PC-9 (cell line): ENCODE measurements around the gene PDZK1IP1. TPM values are rescaled to one million over a fixed set of nuclear protein-coding genes. Genes with fewer than 3 reads are reported as not detected.

ENCODE experiments used
- Bru-seq: library from RNA; stranded (reverse); fragments of 400-500 nt; gene quantifications from one replicate; lab custom pipeline; 2021; lab: Mats Ljungman, UMichigan
- BruChase-seq, 2 experiments: library from RNA; stranded (reverse); fragments of 400-500 nt; gene quantifications; one replicate each; lab custom pipeline; 2021; lab: Mats Ljungman, UMichigan
- BruUV-seq: library from RNA; stranded (reverse); fragments of 400-500 nt; replicated peaks from 2 replicates; lab custom pipeline; 2021; lab: Mats Ljungman, UMichigan
- CTCF ChIA-PET: fragments of 300-600 bp; sonication (Branson Sonifier 250); formaldehyde crosslinking; loops from one replicate; lab custom pipeline; 2022; ENCODE audit warnings: antibody characterized with exemption; lab: Charles Lee
- POLR2A ChIA-PET: fragments of 300-600 bp; sonication (Branson Sonifier 250); formaldehyde crosslinking; loops from one replicate; lab custom pipeline; 2022; ENCODE audit warnings: antibody characterized with exemption; ENCODE audit not compliant: unreplicated experiment; lab: Charles Lee
- DNase-seq, 2 experiments: peaks; one replicate each; pipeline versions ENCODE4 v3.0.0 to v3.0.0-alpha.2; 2015 to 2022; ENCODE audit warnings: mixed read lengths in 1 of 2
- H2AFZ ChIP-seq: fragments of 200-600 bp; sonication (generic); 2 replicates; pipeline ENCODE4 v1.8.1; 2017; ENCODE audit warnings: antibody characterized with exemption
- H3F3A ChIP-seq: fragments of 200-600 bp; sonication (generic); 2 replicates; pipeline ENCODE4 v1.8.1; 2017; ENCODE audit warnings: antibody characterized with exemption, mild to moderate bottlenecking, low read depth; ENCODE audit not compliant: insufficient read depth
- H3K27ac ChIP-seq: fragments of 200-600 bp; sonication (generic); 2 replicates; pipeline ENCODE4 v1.6.1; 2016; ENCODE audit warnings: mixed run types
- H3K27me3 ChIP-seq: fragments of 200-600 bp; sonication (generic); 2 replicates; pipeline ENCODE4 v1.6.1; 2016; ENCODE audit warnings: low read depth, mixed run types; ENCODE audit not compliant: insufficient read depth
- H3K36me3 ChIP-seq: fragments of 200-600 bp; sonication (generic); 2 replicates; pipeline ENCODE4 v1.6.1; 2016; ENCODE audit warnings: low read depth, mixed run types
- H3K4me1 ChIP-seq: fragments of 200-600 bp; sonication (generic); replicated peaks from 2 replicates; pipeline ENCODE4 v1.6.1; 2016; ENCODE audit warnings: mixed run types; ENCODE audit not compliant: insufficient read depth
- H3K4me2 ChIP-seq: fragments of 200-600 bp; sonication (generic); 2 replicates; pipeline ENCODE4 v1.6.1; 2017; ENCODE audit warnings: mixed run types
- H3K4me3 ChIP-seq: fragments of 200-600 bp; sonication (generic); 2 replicates; pipeline ENCODE4 v1.6.1; 2016; ENCODE audit warnings: mixed run types
- H3K79me2 ChIP-seq: fragments of 200-600 bp; sonication (generic); 2 replicates; pipeline ENCODE4 v1.6.1; 2017; ENCODE audit warnings: low read depth, mixed run types
- H3K9me2 ChIP-seq: fragments of 200-600 bp; sonication (generic); 2 replicates; pipeline ENCODE4 v1.8.1; 2017; ENCODE audit warnings: mild to moderate bottlenecking; ENCODE audit not compliant: insufficient read depth
- H3K9me3 ChIP-seq: fragments of 200-600 bp; sonication (generic); 2 replicates; pipeline ENCODE4 v1.8.1; 2016; ENCODE audit warnings: low read depth; ENCODE audit not compliant: insufficient read depth
- H4K20me1 ChIP-seq: fragments of 200-600 bp; sonication (generic); 2 replicates; pipeline ENCODE4 v1.8.1; 2017; ENCODE audit not compliant: insufficient read depth
- EZH2 ChIP-seq: fragments of 200-600 bp; sonication (generic); IDR thresholded peaks from 2 replicates; pipeline ENCODE4 v1.8.0; 2017; ENCODE audit warnings: antibody characterized with exemption, low read depth
- intact Hi-C: fragments of 100-400 bp; cut with micrococcal nuclease; formaldehyde crosslinking; loops from one replicate; pipeline ENCODE4 v1.10.0; 2022; ENCODE audit not compliant: unreplicated experiment
- long read RNA-seq: library from polyadenylated mRNA; stranded (forward); transcript quantifications from one replicate; pipeline ENCODE4 v2.0.0, GENCODE V29; 2022
- total RNA-seq: library from RNA; stranded (reverse); gene quantifications from 2 replicates; pipeline ENCODE4 v1.2.3, GENCODE V29; 2021
- TF ChIP-seq, protein P1 (sequence below): fragments of 200-600 bp; sonication (generic); conservative IDR thresholded peaks from 2 replicates; pipeline ENCODE4 v1.6.1; 2017; ENCODE audit warnings: mixed run types, antibody characterized with exemption, mild to moderate bottlenecking, moderate library complexity

Gene PDZK1IP1, protein sequence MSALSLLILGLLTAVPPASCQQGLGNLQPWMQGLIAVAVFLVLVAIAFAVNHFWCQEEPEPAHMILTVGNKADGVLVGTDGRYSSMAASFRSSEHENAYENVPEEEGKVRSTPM
- total RNA-seq (6.2 and 8.5 TPM in 2 replicates), Bru-seq, nascent RNA (percentile 17 among the genes with signal in this experiment), BruChase-seq, experiment 1, labeled RNA remaining after a 2-hour chase (percentile 29 among the genes with signal in this experiment), BruChase-seq, experiment 2, labeled RNA remaining after a 6-hour chase (percentile 25 among the genes with signal in this experiment)
- long read RNA-seq, partial matches to known transcripts, result 0 of 10 reads
- long read RNA-seq, other reads (novel, unspliced or antisense), result 6 of 10 reads

DNA sequence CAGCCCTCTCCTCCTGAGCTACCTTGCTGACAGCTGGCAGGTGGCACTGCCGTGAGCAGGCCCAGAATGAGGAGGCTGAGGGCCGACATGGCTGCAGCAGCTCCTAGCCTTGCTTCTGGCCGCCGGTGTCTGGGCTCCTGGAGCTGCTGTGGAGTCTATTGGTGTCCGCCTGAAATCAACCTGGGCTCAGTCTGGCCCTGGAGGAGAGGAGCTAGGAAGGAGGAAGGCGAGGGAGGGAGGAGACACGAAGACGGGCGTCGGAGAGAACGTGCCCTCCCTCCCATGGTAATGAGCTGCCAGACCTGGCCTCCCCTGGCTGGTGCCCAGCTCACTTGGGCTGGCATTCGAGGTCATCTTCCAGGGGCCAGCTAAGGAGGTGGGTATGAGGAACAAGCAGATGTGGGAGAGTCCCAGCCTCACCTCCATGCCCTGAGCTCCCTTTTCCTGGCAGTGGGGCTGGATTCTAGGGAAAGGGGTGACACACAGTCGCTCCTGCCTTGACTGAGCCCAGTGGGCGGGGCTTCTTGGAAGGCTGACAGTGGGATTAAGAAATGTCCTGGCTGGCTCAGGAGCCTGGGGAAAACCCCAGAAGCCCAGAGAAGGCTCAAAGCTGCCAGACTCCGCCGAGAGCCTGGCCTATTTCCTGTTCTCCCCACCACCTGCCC is at the start of gene PDZK1IP1:
PDZK1IP1 (minus strand) TSS at position 193 of the 665 bp plus-strand sequence; CDS start at position 89, 104 bp downstream.
- POLR2A ChIA-PET, result interaction anchor here (0.5 to 1.1 kb wide), 6 partner anchors 11 to 578 kb away, joined by 3 to 7 read pairs (median 4); partner anchors contain the start of gene STIL
- Histone ChIP-seq H4K20me1 (no peaks in the 10 kb centered on the region), H3K79me2 (no peaks in the 10 kb centered on the region), H3K4me2 (no peak within 1 kb of the TSS), H3F3A (no peaks in the 10 kb centered on the region), H3K4me1 (no peaks in the 10 kb centered on the region), H3K36me3 (no peaks in the 10 kb centered on the region), H3K27ac (no peak within 1 kb of the TSS), H3K9me2 (no peaks in the 10 kb centered on the region), H3K9me3 (no peaks in the 10 kb centered on the region), H3K27me3 (no peaks in the 10 kb centered on the region), H2AFZ (no peak within 1 kb of the TSS), H3K4me3 (no peak within 1 kb of the TSS)
- intact Hi-C loops, result loop anchor here (1.0 to 5.0 kb wide), 2 partner anchors 11 to 247 kb away; partner anchors contain the start of gene FOXD2
- no peak for TF ChIP-seq EZH2
- TF ChIP-seq, protein P1, sequence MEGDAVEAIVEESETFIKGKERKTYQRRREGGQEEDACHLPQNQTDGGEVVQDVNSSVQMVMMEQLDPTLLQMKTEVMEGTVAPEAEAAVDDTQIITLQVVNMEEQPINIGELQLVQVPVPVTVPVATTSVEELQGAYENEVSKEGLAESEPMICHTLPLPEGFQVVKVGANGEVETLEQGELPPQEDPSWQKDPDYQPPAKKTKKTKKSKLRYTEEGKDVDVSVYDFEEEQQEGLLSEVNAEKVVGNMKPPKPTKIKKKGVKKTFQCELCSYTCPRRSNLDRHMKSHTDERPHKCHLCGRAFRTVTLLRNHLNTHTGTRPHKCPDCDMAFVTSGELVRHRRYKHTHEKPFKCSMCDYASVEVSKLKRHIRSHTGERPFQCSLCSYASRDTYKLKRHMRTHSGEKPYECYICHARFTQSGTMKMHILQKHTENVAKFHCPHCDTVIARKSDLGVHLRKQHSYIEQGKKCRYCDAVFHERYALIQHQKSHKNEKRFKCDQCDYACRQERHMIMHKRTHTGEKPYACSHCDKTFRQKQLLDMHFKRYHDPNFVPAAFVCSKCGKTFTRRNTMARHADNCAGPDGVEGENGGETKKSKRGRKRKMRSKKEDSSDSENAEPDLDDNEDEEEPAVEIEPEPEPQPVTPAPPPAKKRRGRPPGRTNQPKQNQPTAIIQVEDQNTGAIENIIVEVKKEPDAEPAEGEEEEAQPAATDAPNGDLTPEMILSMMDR, result no peak
- CTCF ChIA-PET, result interaction anchor here (0.6 to 1.3 kb wide), 6 partner anchors 11 to 538 kb away, joined by 3 to 27 read pairs (median 4); partner anchors contain the start of gene FOXD2
- no TSS peak for BruUV-seq
- peak in 1 of 2 experiments; percentile 82 for DNase-seq

DNA sequence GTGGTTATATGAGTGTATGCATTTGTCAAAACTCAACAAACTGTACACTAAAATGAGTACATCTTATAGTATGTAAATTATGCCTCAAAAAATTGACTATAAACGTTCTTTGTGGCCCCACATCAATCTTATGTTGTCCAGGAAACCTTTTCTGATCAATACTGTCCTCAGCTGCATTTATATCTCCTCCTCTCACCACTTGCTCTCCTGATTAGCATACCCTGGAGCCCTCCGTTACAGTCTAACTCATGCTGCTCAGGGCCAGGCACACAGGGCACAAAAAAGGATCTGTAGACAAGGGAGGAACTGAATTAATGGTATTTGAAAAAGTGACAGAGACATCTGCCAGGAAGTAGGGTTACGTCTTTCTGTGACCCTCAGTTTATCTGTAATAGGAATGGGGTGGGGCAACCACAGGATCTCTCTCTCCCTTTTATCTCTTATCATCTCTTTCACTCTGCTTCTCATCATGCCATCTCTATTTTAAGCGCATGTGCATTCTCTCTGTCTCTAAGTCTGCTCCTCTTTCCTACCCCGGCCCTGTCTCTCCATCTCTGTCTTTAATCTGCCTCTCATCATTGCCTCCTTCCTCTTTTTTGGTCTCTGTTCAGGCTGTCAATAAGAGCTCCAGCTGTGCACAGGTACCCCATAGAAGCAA is 49.2 kb upstream of the PDZK1IP1 start:
- intact Hi-C loops, result no loop called here
- no peaks in the 10 kb centered on the region for H3F3A ChIP-seq
- no peaks in the 10 kb centered on the region for H3K27me3 ChIP-seq
- H3K4me2 ChIP-seq, result no peak overlapping the region
- POLR2A ChIA-PET, result no interaction called here
- BruUV-seq, result no TSS peak
- H3K9me3 ChIP-seq, result no peaks in the 10 kb centered on the region
- CTCF ChIA-PET, result no interaction called here
- TF ChIP-seq, protein P1, result no peak
- no peak for TF ChIP-seq EZH2
- H3K36me3 ChIP-seq, result no peaks in the 10 kb centered on the region
- no peak overlapping the region for H3K27ac ChIP-seq
- H3K79me2 ChIP-seq, result no peaks in the 10 kb centered on the region
- no peak overlapping the region for H2AFZ ChIP-seq
- H4K20me1 ChIP-seq, result no peaks in the 10 kb centered on the region
- no peaks in the 10 kb centered on the region for H3K9me2 ChIP-seq
- H3K4me1 ChIP-seq, result no peaks in the 10 kb centered on the region
- no peak for DNase-seq
- H3K4me3 ChIP-seq, result no peak overlapping the region

DNA sequence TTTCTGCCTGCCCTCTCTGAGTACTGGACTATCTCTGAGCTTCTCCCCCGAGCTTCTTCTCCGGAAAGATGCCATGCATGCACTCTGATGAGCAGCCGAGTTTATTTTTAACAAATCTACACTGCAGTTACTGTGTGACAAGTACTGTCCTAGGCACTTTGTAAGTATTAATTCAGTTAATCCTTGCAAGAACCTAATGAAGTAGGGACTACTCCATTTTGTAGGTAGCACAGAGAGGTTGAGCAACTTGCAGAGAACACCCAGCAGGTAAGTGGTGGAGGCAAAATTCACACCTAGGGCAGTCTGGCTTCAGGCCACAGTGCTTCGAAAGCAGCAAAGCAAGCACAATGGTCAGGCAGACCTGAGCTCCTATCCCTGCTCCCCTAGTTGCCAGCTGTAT is 46.0 kb upstream of the PDZK1IP1 start:
- Histone ChIP-seq H3K9me3 (no peaks in the 10 kb centered on the region), H2AFZ (no peak overlapping the region), H3K36me3 (no peaks in the 10 kb centered on the region), H3K27me3 (peaks cover 7% of the 10 kb centered on the region; the same call in 1 of the 2 replicates), H3K4me1 (no peaks in the 10 kb centered on the region), H3K79me2 (no peaks in the 10 kb centered on the region), H3K27ac (no peak overlapping the region), H3F3A (no peaks in the 10 kb centered on the region), H3K4me3 (no peak overlapping the region), H4K20me1 (no peaks in the 10 kb centered on the region), H3K9me2 (no peaks in the 10 kb centered on the region), H3K4me2 (no peak overlapping the region)
- TF ChIP-seq, protein P1, result no peak
- TF ChIP-seq EZH2, result no peak
- intact Hi-C loops, result no loop called here
- DNase-seq, result no peak
- ChIA-PET CTCF (no interaction called here), POLR2A (no interaction called here)
- no TSS peak for BruUV-seq
